ENCODE data around the gene UFD1. TPM values are rescaled to one million over a fixed set of nuclear protein-coding genes. Genes with fewer than 3 reads are reported as not detected.

Gene UFD1
- total and polyA plus RNA-seq, 9 of the 15 experiments (the other 6 are each of a cell fraction or from before 2014, with no cell fraction given) = 238 to 645 (median 363) TPM

GRCh38 chr22:19497245-19497644 is 18.3 kb upstream of the UFD1 start:
- no peaks in the 10 kb centered on the region; the same call in 1 of the 2 replicates for H4K20me1 ChIP-seq (replicated peaks; ENCODE audit: control insufficient read depth, insufficient read depth, low read length)
- H3K4me1 ChIP-seq (replicated peaks in 1 of 2; ENCODE audit: control insufficient read depth in 2 of 2, insufficient read depth in 2 of 2, low read length in 2 of 2) = no peaks in the 10 kb centered on the region; a peak in 2 of 5 replicates
- peak; percentile 45 for ATAC-seq
- H3K4me3 ChIP-seq = no peak overlapping the region
- no peaks in the 10 kb centered on the region for H3K9me1 ChIP-seq (ENCODE audit: control insufficient read depth, insufficient read depth, low read length)
- peaks cover 100% of the 10 kb centered on the region for H3K36me3 ChIP-seq (ENCODE audit: control insufficient read depth, insufficient read depth, low read length)
- H3K9ac ChIP-seq (ENCODE audit: insufficient read depth in 1 of 2, low read depth in 2 of 2, low read length in 2 of 2) = peak overlapping the region in 1 of 2 experiments; percentile 12; a peak in 1 of 4 replicates
- 52% methylated on average over 3 of the region's 3 CpGs for WGBS (ENCODE audit: insufficient coverage, low coverage, missing lambda C conversion rate)
- DNase-seq (ENCODE audit: extremely low read depth in 1 of 4, low spot score in 3 of 4) = peak; percentile 75 to 81 (median 76)
- ChIA-PET CTCF (ENCODE audit: low intra/inter-chr PET ratio) (interaction anchor here (0.7 to 3.1 kb wide), 3 partner anchors 79 to 221 kb away, joined by 3 to 27 read pairs (median 3); no protein-coding TSS in a partner anchor), POLR2A (interaction anchor here (0.6 to 5.1 kb wide), 12 partner anchors 9 to 133 kb away, joined by 3 to 46 read pairs (median 8); partner anchors contain the start of genes CDC45 and UFD1)
- no peak overlapping the region for H3K27ac ChIP-seq (ENCODE audit: extremely low read depth, low read depth, low read length)
- H3K4me2 ChIP-seq (ENCODE audit: insufficient read depth, low read length) = no peak overlapping the region
- in situ Hi-C loops (cut with MboI) = no loop called here
- peak; percentile 26 for FAIRE-seq
- intact Hi-C loops (cut with micrococcal nuclease) = no loop called here
- no peak overlapping the region for H2AFZ ChIP-seq (ENCODE audit: low read depth, low read length)
- no peaks in the 10 kb centered on the region for H3K79me2 ChIP-seq (ENCODE audit: control insufficient read depth, insufficient read depth, low read length)
- H3K27me3 ChIP-seq (ENCODE audit: control insufficient read depth in 2 of 2, insufficient read depth in 2 of 2, low read length in 2 of 2) = no peaks in the 10 kb centered on the region
- H3K9me3 ChIP-seq (replicated peaks; ENCODE audit: control insufficient read depth, insufficient read depth, low read depth, low read length) = no peaks in the 10 kb centered on the region
- BruUV-seq (replicated peaks) = no TSS peak
- TF ChIP-seq SMAD4 (CRISPR knock-in tag; conservative IDR thresholded peaks at IDR 0.05) (no peak), ILF3 (IDR thresholded peaks at IDR 0.05; ENCODE audit: borderline replicate concordance) (no peak), JUNB (CRISPR knock-in tag; conservative IDR thresholded peaks at IDR 0.05) (no peak), ZNF263 (CRISPR knock-in tag; IDR thresholded peaks at IDR 0.05; ENCODE audit: borderline replicate concordance) (no peak), NFIC (IDR thresholded peaks at IDR 0.05) (peak; percentile 92), ZBTB17 (CRISPR knock-in tag; IDR thresholded peaks at IDR 0.05) (no peak; the same call in 1 of the 2 replicates), MEIS2 (IDR thresholded peaks at IDR 0.05; ENCODE audit: partially characterized antibody) (peak; percentile 71), ZNF165 (CRISPR knock-in tag; IDR thresholded peaks at IDR 0.05; ENCODE audit: borderline replicate concordance) (peak; percentile 65; the same call in 1 of the 2 replicates), ZNF79 (CRISPR knock-in tag; IDR thresholded peaks at IDR 0.05; ENCODE audit: low read depth) (no peak), NCOA2 (IDR thresholded peaks at IDR 0.05; ENCODE audit: partially characterized antibody in 2 of 2) (no peak), TFAP4 (CRISPR knock-in tag; IDR thresholded peaks at IDR 0.05; ENCODE audit: borderline replicate concordance) (peak; percentile 36; the same call in 1 of the 2 replicates), MIER1 (IDR thresholded peaks at IDR 0.05; ENCODE audit: low read depth) (no peak), FOXM1 (IDR thresholded peaks at IDR 0.05; ENCODE audit: low read depth) (no peak), FOXM1 (CRISPR knock-in tag; IDR thresholded peaks at IDR 0.05; ENCODE audit: low read depth) (no peak), CREM (IDR thresholded peaks at IDR 0.05; ENCODE audit: low read depth) (peak; percentile 51; the same call in 1 of the 2 replicates), SOX6 (IDR thresholded peaks at IDR 0.05) (peak; percentile 38; the same call in 1 of the 2 replicates), MAFK (IDR thresholded peaks at IDR 0.05; ENCODE audit: low read length) (no peak), ZNF41 (CRISPR knock-in tag; conservative IDR thresholded peaks at IDR 0.05) (0 out of 2 replicates have a peak, but pooled peaks have one; percentile 12), RBM22 (IDR thresholded peaks at IDR 0.05; ENCODE audit: low read depth, low read length, poor library complexity, severe bottlenecking) (peak; percentile 70), CREB1 (IDR thresholded peaks at IDR 0.05) (no peak), CREB1 (CRISPR knock-in tag; IDR thresholded peaks at IDR 0.05) (no peak), LARP7 (IDR thresholded peaks at IDR 0.05) (no peak), MECOM (CRISPR knock-in tag; IDR thresholded peaks at IDR 0.05) (no peak), OTX1 (CRISPR knock-in tag; IDR thresholded peaks at IDR 0.05) (no peak)
